Activated CD4-positive, alpha-beta T cell treated with anti-CD3 and anti-CD28 coated beads, Interleukin-2, amount 10 ng/mL, durations not matched to agents 7 days and 5 days (primary cell): ENCODE results near the gene HS6ST3. TPM values are rescaled to one million over a fixed set of nuclear protein-coding genes. Genes with fewer than 3 reads are reported as not detected.

Source experiments
- CTCF ChIA-PET: fragments of 350-600 bp; sonication (Branson Sonifier 250); formaldehyde crosslinking; loops from one replicate; lab custom pipeline; 2021; ENCODE audit warnings: antibody characterized with exemption; lab: Charles Lee
- POLR2A ChIA-PET: fragments of 350-600 bp; sonication (Branson Sonifier 250); formaldehyde crosslinking; loops from one replicate; lab custom pipeline; 2021; ENCODE audit warnings: antibody characterized with exemption; lab: Charles Lee
- DNase-seq: peaks from one replicate; pipeline ENCODE4 v3.0.0-alpha.2; 2020
- H3K27ac Mint-ChIP-seq: one replicate; pipeline ENCODE4 v1.8.0; 2021; ENCODE audit warnings: mild to moderate bottlenecking, moderate library complexity, mixed read lengths
- H3K27me3 Mint-ChIP-seq: one replicate; pipeline ENCODE4 v1.8.0; 2021; ENCODE audit warnings: mixed read lengths
- H3K36me3 Mint-ChIP-seq: one replicate; pipeline ENCODE4 v1.8.0; 2021; ENCODE audit warnings: low read depth, mixed read lengths
- H3K4me1 Mint-ChIP-seq: one replicate; pipeline ENCODE4 v1.8.0; 2021; ENCODE audit warnings: mixed read lengths
- H3K4me3 Mint-ChIP-seq: one replicate; pipeline ENCODE4 v1.8.0; 2021; ENCODE audit warnings: mild to moderate bottlenecking, moderate library complexity, mixed read lengths
- H3K9me3 Mint-ChIP-seq: one replicate; pipeline ENCODE4 v1.8.0; 2021; ENCODE audit warnings: mixed read lengths
- total RNA-seq, 2 experiments: library from RNA; stranded (reverse); gene quantifications; one replicate each; pipeline ENCODE4 v1.2.3, GENCODE V29; 2021

Gene HS6ST3
- total RNA-seq, 2 experiments from 2014 or later = not detected

- Mint-ChIP-seq H3K27ac (no peak overlapping the region), H3K4me1 (no peaks in the 10 kb centered on the region), H3K9me3 (peaks cover 3% of the 10 kb centered on the region), H3K36me3 (no peaks in the 10 kb centered on the region), H3K4me3 (no peak overlapping the region), H3K27me3 (no peaks in the 10 kb centered on the region)
- no peak for DNase-seq
- ChIA-PET CTCF (no interaction called here), POLR2A (no interaction called here)
Measured at GRCh38 chr13:96696389-96696900, 606.5 kb downstream of the HS6ST3 start.

GRCh38 chr13:96700657-96701056, 610.8 kb downstream of the HS6ST3 start:
- Mint-ChIP-seq H3K27me3 (no peaks in the 10 kb centered on the region), H3K4me1 (no peaks in the 10 kb centered on the region), H3K9me3 (peaks cover 3% of the 10 kb centered on the region), H3K4me3 (no peak overlapping the region), H3K27ac (no peak overlapping the region), H3K36me3 (no peaks in the 10 kb centered on the region)
- no peak for DNase-seq
- POLR2A ChIA-PET = no interaction called here
- CTCF ChIA-PET = no interaction called here

GRCh38 chr13:96707146-96707545, 617.2 kb downstream of the HS6ST3 start:
- no peak for DNase-seq
- Mint-ChIP-seq H3K4me1 (no peaks in the 10 kb centered on the region), H3K9me3 (no peaks in the 10 kb centered on the region), H3K36me3 (no peaks in the 10 kb centered on the region), H3K27me3 (no peaks in the 10 kb centered on the region), H3K27ac (no peak overlapping the region), H3K4me3 (no peak overlapping the region)
- POLR2A ChIA-PET = no interaction called here
- CTCF ChIA-PET = no interaction called here

DNA sequence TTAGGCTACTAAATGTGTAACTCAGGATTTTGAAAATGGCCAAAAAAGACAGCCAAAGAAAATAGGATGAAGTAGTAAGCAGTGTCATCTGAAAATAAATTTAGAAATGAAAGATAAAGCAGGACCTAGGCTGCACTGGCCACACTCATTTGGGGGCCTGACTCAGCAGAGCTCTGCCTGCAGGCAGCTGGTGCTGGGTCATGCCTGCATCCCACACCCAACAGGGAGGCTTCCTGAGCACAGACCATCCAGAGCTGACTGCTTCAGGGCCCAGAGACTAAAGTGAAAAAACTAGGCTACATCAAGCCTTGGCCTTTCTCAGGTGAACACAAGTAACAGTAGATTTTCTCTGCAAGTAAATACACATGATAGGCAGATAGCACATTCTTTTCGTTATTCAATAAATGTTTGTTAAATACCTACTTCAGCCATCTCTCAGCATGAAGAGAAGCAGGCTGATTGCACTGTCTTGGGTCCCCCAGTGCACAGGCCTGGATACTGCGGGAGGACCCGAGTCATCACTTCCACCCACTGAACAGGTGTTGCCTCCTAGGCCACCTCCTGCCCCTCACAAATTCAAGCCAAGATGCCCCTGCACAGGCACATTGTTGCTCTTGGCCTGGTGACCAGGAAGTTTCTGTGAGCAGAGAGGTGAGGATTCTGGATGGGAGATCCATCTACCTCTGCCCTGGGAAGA, 620.4 kb downstream of the HS6ST3 start:
- Mint-ChIP-seq H3K36me3 (no peaks in the 10 kb centered on the region), H3K4me1 (no peaks in the 10 kb centered on the region), H3K27ac (no peak overlapping the region), H3K4me3 (no peak overlapping the region), H3K27me3 (no peaks in the 10 kb centered on the region), H3K9me3 (no peaks in the 10 kb centered on the region)
- CTCF ChIA-PET = no interaction called here
- POLR2A ChIA-PET = no interaction called here
- no peak for DNase-seq

GRCh38 chr13:96720446-96720845, 630.5 kb downstream of the HS6ST3 start:
- ChIA-PET POLR2A (no interaction called here), CTCF (no interaction called here)
- no peaks in the 10 kb centered on the region for H3K4me1 Mint-ChIP-seq
- no peak overlapping the region for H3K4me3 Mint-ChIP-seq
- H3K27me3 Mint-ChIP-seq = no peaks in the 10 kb centered on the region
- H3K27ac Mint-ChIP-seq = no peak overlapping the region
- no peaks in the 10 kb centered on the region for H3K36me3 Mint-ChIP-seq
- H3K9me3 Mint-ChIP-seq = no peaks in the 10 kb centered on the region
- DNase-seq = no peak

DNA sequence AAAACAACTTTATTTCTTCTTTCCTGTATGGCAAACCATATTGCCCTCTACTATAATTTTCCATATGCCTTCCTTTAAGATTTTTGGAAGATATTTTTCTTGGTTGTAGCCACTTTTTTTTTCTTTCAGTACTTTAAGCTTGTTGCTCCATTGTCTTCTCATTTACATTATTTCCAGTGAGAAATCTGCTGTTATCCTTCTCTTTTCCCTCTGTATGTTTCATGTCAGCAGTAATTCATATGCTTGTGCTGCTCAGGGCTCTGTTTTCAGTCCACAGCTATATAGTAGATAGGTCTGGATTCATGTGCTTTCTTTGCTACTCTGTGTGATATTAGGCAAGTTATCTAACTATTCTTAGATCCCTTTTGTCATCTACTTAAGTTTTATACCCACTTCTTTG, 636.7 kb downstream of the HS6ST3 start:
- POLR2A ChIA-PET = no interaction called here
- no peaks in the 10 kb centered on the region for H3K4me1 Mint-ChIP-seq
- CTCF ChIA-PET = no interaction called here
- DNase-seq = no peak
- H3K9me3 Mint-ChIP-seq = peaks cover 3% of the 10 kb centered on the region
- no peaks in the 10 kb centered on the region for H3K36me3 Mint-ChIP-seq
- H3K27me3 Mint-ChIP-seq = no peaks in the 10 kb centered on the region
- no peak overlapping the region for H3K27ac Mint-ChIP-seq
- no peak overlapping the region for H3K4me3 Mint-ChIP-seq

DNA sequence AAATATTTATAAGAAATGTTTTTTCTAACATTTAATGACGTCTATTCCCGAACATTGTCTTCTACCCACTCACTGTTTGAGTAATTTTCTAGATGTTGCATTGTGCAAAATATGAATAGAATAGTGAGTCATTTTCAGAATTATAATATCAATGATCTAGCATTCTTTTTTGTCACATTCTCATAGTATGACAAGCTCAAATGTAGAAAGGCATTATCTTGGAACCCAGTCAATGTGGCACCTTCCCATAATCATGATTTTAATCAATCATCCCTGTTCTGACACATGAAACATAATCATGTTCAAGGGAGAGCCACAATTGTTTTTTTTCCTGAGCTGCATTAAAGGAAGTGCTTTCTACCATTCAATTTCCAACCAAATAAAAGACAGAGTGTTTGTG, 638.6 kb downstream of the HS6ST3 start:
- no peak for DNase-seq
- ChIA-PET CTCF (no interaction called here), POLR2A (no interaction called here)
- H3K4me3 Mint-ChIP-seq = no peak overlapping the region
- H3K27ac Mint-ChIP-seq = no peak overlapping the region
- H3K27me3 Mint-ChIP-seq = no peaks in the 10 kb centered on the region
- peaks cover 5% of the 10 kb centered on the region for H3K9me3 Mint-ChIP-seq
- no peaks in the 10 kb centered on the region for H3K36me3 Mint-ChIP-seq
- no peaks in the 10 kb centered on the region for H3K4me1 Mint-ChIP-seq

- Mint-ChIP-seq H3K27ac (no peak overlapping the region), H3K4me1 (no peaks in the 10 kb centered on the region), H3K27me3 (no peaks in the 10 kb centered on the region), H3K36me3 (no peaks in the 10 kb centered on the region), H3K4me3 (no peak overlapping the region), H3K9me3 (peaks cover 6% of the 10 kb centered on the region)
- no peak for DNase-seq
- POLR2A ChIA-PET = no interaction called here
- CTCF ChIA-PET = no interaction called here
Measured at GRCh38 chr13:96730676-96731075, 640.8 kb downstream of the HS6ST3 start.

GRCh38 chr13:96734499-96734898, 644.6 kb downstream of the HS6ST3 start:
- ChIA-PET POLR2A (no interaction called here), CTCF (no interaction called here)
- no peaks in the 10 kb centered on the region for H3K4me1 Mint-ChIP-seq
- H3K27ac Mint-ChIP-seq = no peak overlapping the region
- DNase-seq = no peak
- no peak overlapping the region for H3K4me3 Mint-ChIP-seq
- no peaks in the 10 kb centered on the region for H3K27me3 Mint-ChIP-seq
- H3K9me3 Mint-ChIP-seq = peaks cover 10% of the 10 kb centered on the region
- no peaks in the 10 kb centered on the region for H3K36me3 Mint-ChIP-seq

DNA sequence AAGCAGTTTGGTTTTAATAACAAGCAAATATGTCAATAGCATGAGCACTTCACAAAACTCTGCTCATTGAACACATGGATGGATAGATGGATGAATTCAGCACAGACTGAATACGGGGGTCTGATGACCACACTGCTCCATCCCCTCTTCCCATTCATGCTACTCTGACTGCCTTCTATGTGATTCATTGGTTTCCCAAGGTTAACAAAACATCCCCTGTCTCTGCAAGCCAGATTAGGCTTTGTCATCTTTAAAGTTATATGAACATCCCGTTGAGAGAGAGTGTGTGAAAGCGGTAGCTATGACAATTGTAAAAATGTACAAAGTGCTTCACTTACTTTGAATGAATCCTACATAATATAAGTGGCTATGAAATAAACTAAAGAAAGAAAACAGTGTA, 651.9 kb downstream of the HS6ST3 start:
- DNase-seq = no peak
- H3K27ac Mint-ChIP-seq = no peak overlapping the region
- H3K4me3 Mint-ChIP-seq = no peak overlapping the region
- H3K27me3 Mint-ChIP-seq = no peaks in the 10 kb centered on the region
- no peaks in the 10 kb centered on the region for H3K9me3 Mint-ChIP-seq
- ChIA-PET CTCF (interaction anchor here (0.6 to 0.9 kb wide), 2 partner anchors 18 to 95 kb away, joined by 3 read pairs; no protein-coding TSS in a partner anchor), POLR2A (no interaction called here)
- no peaks in the 10 kb centered on the region for H3K36me3 Mint-ChIP-seq
- H3K4me1 Mint-ChIP-seq = no peaks in the 10 kb centered on the region

GRCh38 chr13:96743296-96744089, 653.6 kb downstream of the HS6ST3 start:
- no peaks in the 10 kb centered on the region for H3K4me1 Mint-ChIP-seq
- no peak for DNase-seq
- no peak overlapping the region for H3K4me3 Mint-ChIP-seq
- no peaks in the 10 kb centered on the region for H3K27me3 Mint-ChIP-seq
- POLR2A ChIA-PET = interaction anchor here (0.7 kb wide), 1 partner anchor 648 kb away, joined by 3 read pairs; no protein-coding TSS in a partner anchor
- H3K27ac Mint-ChIP-seq = no peak overlapping the region
- H3K9me3 Mint-ChIP-seq = no peaks in the 10 kb centered on the region
- no peaks in the 10 kb centered on the region for H3K36me3 Mint-ChIP-seq
- CTCF ChIA-PET = no interaction called here

GRCh38 chr13:96744367-96745331, 654.7 kb downstream of the HS6ST3 start:
- H3K27ac Mint-ChIP-seq = no peak overlapping the region
- no peaks in the 10 kb centered on the region for H3K4me1 Mint-ChIP-seq
- POLR2A ChIA-PET = no interaction called here
- H3K27me3 Mint-ChIP-seq = no peaks in the 10 kb centered on the region
- H3K36me3 Mint-ChIP-seq = no peaks in the 10 kb centered on the region
- CTCF ChIA-PET = no interaction called here
- no peak overlapping the region for H3K4me3 Mint-ChIP-seq
- no peaks in the 10 kb centered on the region for H3K9me3 Mint-ChIP-seq
- no peak for DNase-seq
